CD8-positive, alpha-beta memory T cell (primary cell): ENCODE results near the gene PDC. TPM values are rescaled to one million over a fixed set of nuclear protein-coding genes. Genes with fewer than 3 reads are reported as not detected.
A peak's percentile ranks its signal among the peaks of the same experiment; 100 is the strongest.
"Not testable (repeated sequence)": the region's sequence is repeated elsewhere in the genome, so short reads cannot be mapped to it uniquely, and the experiment has no call there.

Experiments used
- CTCF ChIA-PET: fragments of 350-600 bp; sonication (Branson Sonifier 250); formaldehyde crosslinking; loops from one replicate; lab custom pipeline; 2021; ENCODE audit warnings: antibody characterized with exemption; lab: Charles Lee
- POLR2A ChIA-PET: fragments of 350-600 bp; sonication (Branson Sonifier 250); formaldehyde crosslinking; loops from one replicate; lab custom pipeline; 2021; ENCODE audit warnings: antibody characterized with exemption; lab: Charles Lee
- DNase-seq, 5 donors: peaks; one replicate each; pipeline versions ENCODE4 v3.0.0 to v3.0.0-alpha.2; 2020 to 2022; ENCODE audit warnings: mixed read lengths in 1 of 5
- H3K27ac ChIP-seq: one replicate; pipeline ENCODE4 v1.7.0; 2013; ENCODE audit warnings: low read depth, mild to moderate bottlenecking, low read length, moderate library complexity
- H3K27me3 ChIP-seq: 2 replicates; pipeline ENCODE4 v1.7.0; 2013; ENCODE audit warnings: low read length, mild to moderate bottlenecking; ENCODE audit not compliant: insufficient read depth, poor library complexity, severe bottlenecking
- H3K36me3 ChIP-seq: 2 replicates; pipeline ENCODE4 v1.7.0; 2013; ENCODE audit warnings: mild to moderate bottlenecking, low read length, moderate library complexity; ENCODE audit not compliant: insufficient read depth
- H3K4me1 ChIP-seq: 2 replicates; pipeline ENCODE4 v1.7.0; 2013; ENCODE audit warnings: mild to moderate bottlenecking, low read length, moderate library complexity; ENCODE audit not compliant: insufficient read depth
- H3K4me3 ChIP-seq: 2 replicates; pipeline ENCODE4 v1.7.0; 2013; ENCODE audit warnings: mild to moderate bottlenecking, low read length
- H3K9me3 ChIP-seq: 2 replicates; pipeline ENCODE4 v1.7.0; 2013; ENCODE audit warnings: mild to moderate bottlenecking, low read length
- H3K27ac Mint-ChIP-seq, 8 donors: one replicate each; pipeline ENCODE4 v1.8.0; 2020 to 2021; ENCODE audit warnings: mixed read lengths in 8 of 8, mild to moderate bottlenecking in 6 of 8, inconsistent platforms in 3 of 8, moderate library complexity in 3 of 8
- H3K27me3 Mint-ChIP-seq, 2 donors: one replicate each; pipeline ENCODE4 v1.8.0; 2020 to 2021; ENCODE audit warnings: mixed read lengths in 2 of 2, mild to moderate bottlenecking in 1 of 2, moderate library complexity in 1 of 2
- H3K36me3 Mint-ChIP-seq, 3 donors: one replicate each; pipeline ENCODE4 v1.8.0; 2020 to 2021; ENCODE audit warnings: mixed read lengths in 3 of 3, inconsistent platforms in 1 of 3, mild to moderate bottlenecking in 1 of 3
- H3K4me1 Mint-ChIP-seq, 3 donors: one replicate each; pipeline ENCODE4 v1.8.0; 2020 to 2021; ENCODE audit warnings: mixed read lengths in 3 of 3, inconsistent platforms in 1 of 3, mild to moderate bottlenecking in 1 of 3
- H3K4me3 Mint-ChIP-seq, 7 donors: one replicate each; pipeline ENCODE4 v1.8.0; 2020 to 2021; ENCODE audit warnings: mixed read lengths in 7 of 7, mild to moderate bottlenecking in 6 of 7, moderate library complexity in 4 of 7, inconsistent platforms in 2 of 7
- H3K9me3 Mint-ChIP-seq, 5 donors: one replicate each; pipeline ENCODE4 v1.8.0; 2020 to 2022; ENCODE audit warnings: mixed read lengths in 5 of 5, mild to moderate bottlenecking in 3 of 5, moderate library complexity in 2 of 5, inconsistent platforms in 1 of 5
- polyA plus RNA-seq: library from polyadenylated mRNA; unstranded; fragments of 300-500 nt; fragmentation: Illumina TruSeq; gene quantifications from one replicate; pipeline ENCODE4 v1.2.3, GENCODE V29; 2021
- total RNA-seq, 2 experiments: library from RNA; stranded (reverse); gene quantifications; one replicate each; pipeline ENCODE4 v1.2.3, GENCODE V29; 2021

Gene PDC
- total and polyA plus RNA-seq, 3 experiments from 2014 or later: not detected

DNA sequence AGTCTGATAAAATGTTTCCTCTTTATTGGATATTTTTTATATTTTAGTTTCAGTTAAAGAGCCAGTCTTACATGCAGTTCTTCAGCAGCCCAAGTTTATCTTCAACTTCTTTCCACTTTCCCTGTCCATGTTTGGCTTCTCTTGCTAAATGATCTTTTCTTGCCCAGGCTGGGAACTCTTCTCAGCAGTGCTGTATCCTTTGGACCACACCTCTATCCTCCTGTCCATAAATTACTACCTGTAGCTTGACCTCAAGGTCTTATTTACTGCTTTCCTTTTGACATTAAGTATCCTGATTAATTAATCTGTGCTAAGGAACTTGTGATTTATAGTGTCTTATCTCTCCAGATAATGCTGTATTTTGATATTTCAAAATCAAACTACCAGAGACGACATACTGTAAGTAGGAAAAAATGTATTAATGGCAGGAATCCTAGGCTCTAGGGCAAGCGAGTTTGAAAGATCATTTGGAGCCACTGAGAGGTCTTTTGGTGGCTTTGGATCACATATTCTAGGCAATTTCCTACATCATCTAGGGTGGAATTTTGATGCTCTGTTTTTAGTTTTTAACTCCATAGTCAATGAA, 20.5 kb upstream of the PDC start:
- no peak overlapping the region for H3K4me3 ChIP-seq
- no peaks in the 10 kb centered on the region for H3K36me3 Mint-ChIP-seq
- ChIA-PET POLR2A (no interaction called here), CTCF (no interaction called here)
- H3K27ac ChIP-seq: no peak overlapping the region
- H3K9me3 ChIP-seq: no peaks in the 10 kb centered on the region
- H3K27me3 Mint-ChIP-seq: peaks cover 0 to 6% of the 10 kb centered on the region in 2 donors
- no peaks in the 10 kb centered on the region for H3K4me1 ChIP-seq
- no peaks in the 10 kb centered on the region for H3K36me3 ChIP-seq
- no peak for DNase-seq
- H3K4me1 Mint-ChIP-seq: no peaks in the 10 kb centered on the region
- no peaks in the 10 kb centered on the region for H3K9me3 Mint-ChIP-seq
- H3K27me3 ChIP-seq: no peaks in the 10 kb centered on the region
- no peak overlapping the region for H3K27ac Mint-ChIP-seq
- no peak overlapping the region for H3K4me3 Mint-ChIP-seq

DNA sequence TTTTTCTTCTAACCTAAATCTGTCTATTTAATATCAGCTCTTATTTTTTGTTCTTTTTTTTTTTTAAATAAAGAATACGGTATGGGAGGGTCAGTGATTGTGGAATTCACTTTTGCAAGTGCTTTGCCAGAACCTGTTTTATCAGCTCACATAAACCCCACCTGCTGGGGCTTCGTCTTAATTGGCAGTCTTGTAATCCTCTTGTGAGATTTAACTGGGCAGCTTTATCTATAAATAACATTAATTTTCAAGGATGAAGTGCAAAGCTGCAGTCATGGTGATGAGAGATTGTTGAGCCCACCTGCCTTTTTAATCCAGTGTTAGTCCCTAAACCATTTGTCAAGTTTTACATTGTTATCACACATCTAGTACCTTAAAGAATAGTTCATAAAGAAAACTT, 18.2 kb upstream of the PDC start:
- ChIA-PET CTCF (no interaction called here), POLR2A (no interaction called here)
- no peak overlapping the region for H3K27ac ChIP-seq
- no peak for DNase-seq
- Mint-ChIP-seq H3K27me3 (no peaks in the 10 kb centered on the region), H3K4me1 (no peaks in the 10 kb centered on the region), H3K9me3 (no peaks in the 10 kb centered on the region), H3K4me3 (no peak overlapping the region), H3K36me3 (no peaks in the 10 kb centered on the region), H3K27ac (no peak overlapping the region)
- H3K9me3 ChIP-seq: no peaks in the 10 kb centered on the region
- H3K36me3 ChIP-seq: no peaks in the 10 kb centered on the region
- no peaks in the 10 kb centered on the region for H3K4me1 ChIP-seq
- H3K4me3 ChIP-seq: no peak overlapping the region
- H3K27me3 ChIP-seq: no peaks in the 10 kb centered on the region

DNA sequence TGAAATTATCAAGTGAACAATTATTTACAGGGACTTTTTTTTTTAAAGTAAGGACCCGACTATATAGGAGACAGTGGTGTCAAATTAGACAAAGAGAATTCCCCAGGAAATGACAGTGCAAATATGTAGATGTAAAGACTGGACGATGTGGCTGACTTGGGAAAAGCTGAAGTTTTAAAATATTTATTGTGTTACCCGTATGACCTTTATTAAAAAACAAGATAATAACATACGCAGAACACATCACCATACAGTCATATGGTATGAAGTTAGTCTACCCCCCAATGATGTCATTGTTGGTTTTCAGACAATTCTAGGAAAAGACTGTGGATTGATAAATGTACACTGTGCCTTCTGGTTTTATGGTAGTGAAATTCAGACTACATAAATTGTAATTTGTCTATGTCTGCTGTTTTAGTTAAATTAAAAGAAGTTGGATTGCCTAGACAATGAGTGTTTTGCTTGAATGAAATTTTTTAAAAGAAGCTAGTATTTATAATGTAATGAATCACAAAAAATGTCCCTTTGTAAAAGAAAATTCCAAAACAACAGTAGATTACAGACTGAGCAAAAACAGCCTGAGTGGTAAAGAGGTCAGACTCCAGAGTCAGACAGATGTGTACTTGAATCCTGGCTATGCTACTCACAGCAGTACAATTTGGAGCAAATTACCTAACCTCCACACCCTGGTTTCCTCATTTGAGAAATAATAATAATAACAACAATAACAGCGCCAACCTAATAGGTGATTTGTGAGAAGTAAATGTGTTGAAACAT, 15.5 kb upstream of the PDC start:
- CTCF ChIA-PET: no interaction called here
- Mint-ChIP-seq H3K36me3 (no peaks in the 10 kb centered on the region), H3K4me3 (no peak overlapping the region), H3K27me3 (no peaks in the 10 kb centered on the region), H3K27ac (no peak overlapping the region), H3K4me1 (no peaks in the 10 kb centered on the region), H3K9me3 (no peaks in the 10 kb centered on the region)
- H3K27me3 ChIP-seq: no peaks in the 10 kb centered on the region
- no peaks in the 10 kb centered on the region for H3K4me1 ChIP-seq
- no peaks in the 10 kb centered on the region for H3K36me3 ChIP-seq
- POLR2A ChIA-PET: no interaction called here
- DNase-seq: no peak
- no peak overlapping the region for H3K4me3 ChIP-seq
- H3K27ac ChIP-seq: no peak overlapping the region
- H3K9me3 ChIP-seq: no peaks in the 10 kb centered on the region

DNA sequence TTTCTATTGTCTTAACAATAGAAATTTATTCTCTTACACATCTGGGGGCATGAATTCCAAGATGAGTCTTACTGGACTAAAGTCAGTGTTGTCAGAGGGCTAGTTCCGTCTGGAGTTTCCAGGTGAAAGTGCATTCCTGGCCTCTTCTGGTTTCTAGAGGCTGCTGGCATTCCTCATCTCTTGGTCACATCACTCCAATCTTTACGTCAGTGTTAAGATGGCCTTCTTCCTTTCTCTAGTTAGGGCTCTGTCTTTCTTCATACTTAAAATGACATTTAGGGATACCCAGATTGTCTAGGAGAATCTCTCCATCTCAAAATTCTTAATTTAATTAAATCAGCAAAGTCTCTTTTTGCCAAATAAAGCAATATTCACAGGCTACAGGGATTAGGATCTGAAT, 13.3 kb upstream of the PDC start:
- no peaks in the 10 kb centered on the region for H3K9me3 Mint-ChIP-seq
- H3K4me3 ChIP-seq: no peak overlapping the region
- ChIA-PET POLR2A (no interaction called here), CTCF (no interaction called here)
- no peak overlapping the region for H3K4me3 Mint-ChIP-seq
- no peak overlapping the region for H3K27ac ChIP-seq
- H3K27me3 Mint-ChIP-seq: no peaks in the 10 kb centered on the region
- DNase-seq: no peak
- no peaks in the 10 kb centered on the region for H3K4me1 Mint-ChIP-seq
- no peaks in the 10 kb centered on the region for H3K36me3 Mint-ChIP-seq
- no peaks in the 10 kb centered on the region for H3K4me1 ChIP-seq
- H3K27me3 ChIP-seq: no peaks in the 10 kb centered on the region
- no peak overlapping the region for H3K27ac Mint-ChIP-seq
- no peaks in the 10 kb centered on the region for H3K36me3 ChIP-seq
- no peaks in the 10 kb centered on the region for H3K9me3 ChIP-seq

DNA sequence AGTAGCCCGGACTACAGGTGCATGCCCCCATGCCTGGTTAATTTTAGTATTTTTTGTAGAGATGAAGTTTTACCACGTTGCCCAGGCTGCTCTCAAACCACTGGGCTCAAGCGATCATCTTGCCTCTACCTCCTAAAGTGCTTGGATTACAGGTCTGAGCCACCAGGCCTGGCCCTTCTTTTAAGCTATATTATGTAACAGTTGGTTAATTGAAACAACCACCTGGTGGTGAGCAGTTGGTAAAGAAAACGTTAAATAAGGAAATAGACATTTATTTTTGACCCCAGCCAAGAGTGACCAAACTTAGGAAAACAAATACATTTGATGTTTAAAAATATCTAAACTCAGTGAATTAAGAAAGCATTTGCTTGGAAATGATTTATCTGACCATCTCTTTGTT, 12.1 kb upstream of the PDC start:
- H3K4me3 Mint-ChIP-seq: no peak overlapping the region
- H3K27me3 ChIP-seq: no peaks in the 10 kb centered on the region
- ChIA-PET POLR2A (no interaction called here), CTCF (no interaction called here)
- no peak for DNase-seq
- no peaks in the 10 kb centered on the region for H3K4me1 ChIP-seq
- H3K36me3 Mint-ChIP-seq: no peaks in the 10 kb centered on the region
- no peaks in the 10 kb centered on the region for H3K4me1 Mint-ChIP-seq
- no peaks in the 10 kb centered on the region for H3K27me3 Mint-ChIP-seq
- no peaks in the 10 kb centered on the region for H3K9me3 Mint-ChIP-seq
- no peaks in the 10 kb centered on the region for H3K9me3 ChIP-seq
- no peak overlapping the region for H3K27ac ChIP-seq
- no peaks in the 10 kb centered on the region for H3K36me3 ChIP-seq
- H3K4me3 ChIP-seq: no peak overlapping the region
- H3K27ac Mint-ChIP-seq: no peak overlapping the region

DNA sequence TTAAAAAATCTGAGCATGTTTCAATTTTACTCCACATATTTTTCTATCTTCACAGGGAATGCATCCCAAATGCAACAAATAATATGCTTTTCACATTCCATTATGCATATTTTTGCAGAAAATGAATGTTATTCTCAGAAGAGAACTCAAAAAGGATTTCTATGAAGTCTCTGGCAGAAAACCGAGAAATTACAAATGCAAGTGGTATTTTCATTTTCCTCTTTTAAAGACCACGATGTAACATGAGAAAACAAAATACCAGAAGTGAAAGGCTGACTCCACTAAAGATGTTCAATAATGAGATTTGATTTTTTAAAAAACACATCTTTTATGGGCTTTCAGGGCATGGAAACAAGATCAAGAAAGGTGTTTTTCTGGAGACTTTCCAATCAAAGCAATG, 5.0 kb upstream of the PDC start:
- Histone ChIP-seq H3K27ac (no peak overlapping the region), H3K27me3 (no peaks in the 10 kb centered on the region), H3K4me1 (no peaks in the 10 kb centered on the region), H3K36me3 (no peaks in the 10 kb centered on the region), H3K9me3 (no peaks in the 10 kb centered on the region), H3K4me3 (no peak overlapping the region)
- POLR2A ChIA-PET: no interaction called here
- Mint-ChIP-seq H3K4me1 (no peaks in the 10 kb centered on the region), H3K36me3 (no peaks in the 10 kb centered on the region), H3K27ac (peak overlapping the region in 1 of 8 donors; percentile 54), H3K4me3 (no peak overlapping the region), H3K27me3 (peaks cover 2 to 10% of the 10 kb centered on the region in 2 donors), H3K9me3 (peaks cover 0 to 3% (median 0%) of the 10 kb centered on the region in 5 donors)
- DNase-seq: no peak
- CTCF ChIA-PET: no interaction called here

DNA sequence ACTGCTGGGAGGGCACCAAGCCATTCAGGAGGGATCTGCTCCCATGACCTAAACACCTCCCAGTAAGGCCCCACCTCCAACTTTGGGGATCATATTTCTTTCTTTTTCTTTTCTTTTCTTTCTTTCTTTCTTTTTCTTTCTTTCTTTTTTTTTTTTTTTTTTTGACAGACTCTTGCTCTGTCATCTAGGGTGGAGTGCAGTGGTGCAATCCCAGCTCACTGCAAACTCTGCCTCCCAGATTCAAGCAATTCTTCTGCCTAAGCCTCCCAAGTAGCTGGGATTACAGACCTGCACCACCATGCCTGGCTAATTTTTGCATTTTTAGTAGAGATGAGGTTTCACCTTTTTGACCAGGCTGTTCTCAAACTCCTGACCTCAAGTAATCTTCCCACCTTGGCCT, 4.6 kb upstream of the PDC start:
- H3K27ac ChIP-seq, H3K36me3 ChIP-seq, H3K36me3 Mint-ChIP-seq, H3K4me3 Mint-ChIP-seq, H3K4me1 ChIP-seq, DNase-seq, H3K27me3 Mint-ChIP-seq, CTCF ChIA-PET, H3K4me1 Mint-ChIP-seq, H3K27ac Mint-ChIP-seq, POLR2A ChIA-PET, H3K9me3 Mint-ChIP-seq, H3K27me3 ChIP-seq, H3K9me3 ChIP-seq, H3K4me3 ChIP-seq: not testable (repeated sequence)

DNA sequence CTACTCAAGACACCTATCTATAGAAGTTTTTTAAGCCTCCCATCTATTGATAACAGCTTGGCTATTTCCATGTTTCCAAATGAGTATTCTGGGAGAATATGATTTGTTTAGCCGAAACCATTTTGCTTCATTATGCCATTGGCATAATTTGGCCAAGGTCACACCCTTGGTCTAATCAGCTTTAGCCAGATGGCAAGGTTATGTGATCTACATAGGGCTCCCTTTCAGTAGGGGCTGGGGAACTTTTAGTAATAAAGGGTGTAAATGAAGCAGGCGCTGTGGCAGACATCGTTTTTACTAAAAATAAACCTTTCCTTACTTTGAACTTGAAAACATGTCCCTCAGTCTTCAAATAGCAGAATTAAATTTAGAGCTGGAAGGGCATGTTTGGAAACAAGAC, 3.0 kb upstream of the PDC start:
- ChIA-PET CTCF (no interaction called here), POLR2A (no interaction called here)
- H3K4me3 ChIP-seq: no peak overlapping the region
- H3K27ac ChIP-seq: no peak overlapping the region
- H3K9me3 Mint-ChIP-seq: peaks cover 0 to 3% (median 0%) of the 10 kb centered on the region in 5 donors
- no peaks in the 10 kb centered on the region for H3K36me3 Mint-ChIP-seq
- no peaks in the 10 kb centered on the region for H3K9me3 ChIP-seq
- H3K27me3 ChIP-seq: no peaks in the 10 kb centered on the region
- no peaks in the 10 kb centered on the region for H3K4me1 Mint-ChIP-seq
- no peak for DNase-seq
- H3K4me1 ChIP-seq: no peaks in the 10 kb centered on the region
- peaks cover 2 to 10% of the 10 kb centered on the region in 2 donors for H3K27me3 Mint-ChIP-seq
- no peak overlapping the region for H3K27ac Mint-ChIP-seq
- H3K36me3 ChIP-seq: no peaks in the 10 kb centered on the region
- no peak overlapping the region for H3K4me3 Mint-ChIP-seq
